ENCODE results near the gene MAP3K8.
A peak's percentile ranks its signal among the peaks of the same experiment; 100 is the strongest.

MAP3K8 gene

DNA sequence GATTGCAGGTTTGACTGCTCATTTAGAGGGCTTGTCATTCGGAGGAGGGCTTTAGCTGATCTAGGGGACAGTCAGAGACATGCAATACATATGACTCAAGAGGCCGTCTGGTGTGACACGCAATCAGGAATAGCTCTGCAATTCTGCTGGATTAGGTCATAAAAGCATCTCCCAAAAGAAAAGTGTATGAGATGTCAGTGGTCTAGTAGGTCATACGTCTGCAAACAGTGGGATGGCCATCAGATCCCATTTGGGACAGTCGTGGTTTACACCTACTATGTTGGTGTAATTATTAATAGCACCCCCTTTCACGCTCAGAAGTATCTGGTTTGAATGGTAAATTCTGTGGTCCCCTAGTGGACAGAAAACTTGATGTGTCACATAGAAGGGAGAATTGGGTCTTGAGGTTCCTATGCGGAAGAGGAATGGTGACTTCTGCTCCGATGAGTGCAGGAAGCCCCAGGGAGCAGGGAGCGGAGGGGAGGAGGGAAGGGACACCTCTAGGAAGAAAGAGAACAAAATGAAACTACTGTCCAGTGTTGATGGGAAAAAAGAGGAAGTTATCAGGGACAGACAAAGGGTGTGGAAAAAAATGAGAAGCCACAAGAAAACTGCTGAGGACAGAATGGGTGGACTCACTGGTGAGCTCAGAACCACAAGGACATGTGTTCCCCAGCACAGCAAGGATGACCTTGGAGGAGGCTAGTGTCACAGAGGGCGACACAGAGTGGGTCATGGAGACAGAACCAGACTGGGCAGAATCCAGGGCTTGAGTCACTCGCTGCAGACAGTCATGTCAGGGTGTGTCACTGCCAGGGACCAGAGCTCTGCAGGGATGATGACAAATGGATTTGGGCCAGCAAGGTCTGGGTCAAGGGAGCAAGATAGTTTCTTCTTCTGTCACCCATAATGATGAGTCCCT lies 59.9 kb downstream of the MAP3K8 start:
- no peak for DNase-seq

DNA sequence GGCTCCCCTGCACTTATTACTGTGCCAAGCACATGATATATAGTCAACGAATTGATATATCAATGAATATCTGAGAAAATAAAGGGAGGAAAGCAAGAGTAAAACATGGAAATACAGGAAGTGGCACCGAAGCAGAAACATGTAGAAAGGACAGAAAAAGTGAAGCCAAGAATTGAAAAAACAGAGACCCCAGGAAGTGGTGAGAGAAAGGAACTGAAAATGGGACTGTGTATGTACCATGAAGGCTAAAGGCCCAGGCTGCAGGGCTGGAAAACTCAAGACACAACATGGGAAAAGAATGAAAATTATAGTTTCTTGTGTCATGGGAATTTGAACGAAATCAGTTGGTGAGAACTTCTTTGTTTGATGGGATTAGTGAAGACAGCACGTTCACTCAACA lies 60.6 kb downstream of the MAP3K8 start:
- DNase-seq, result no peak

DNA sequence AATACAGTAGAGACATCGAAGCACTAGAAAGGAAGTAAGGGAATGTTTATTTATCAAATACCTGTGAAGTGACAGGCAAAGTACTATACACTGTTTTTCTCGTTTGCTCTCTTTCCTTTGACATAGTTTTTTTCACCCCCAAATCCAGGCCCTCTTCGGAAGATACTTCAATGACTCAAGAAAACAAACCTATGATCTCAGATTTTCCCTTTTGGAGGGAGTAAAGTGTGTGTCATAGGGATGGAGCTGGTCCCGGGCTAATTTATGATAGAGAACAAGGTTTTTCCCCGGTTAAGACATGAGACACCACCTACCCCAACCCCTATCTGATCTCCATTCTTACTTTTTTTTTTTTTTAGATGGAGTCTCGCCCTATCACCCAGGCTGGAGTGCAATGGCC lies 61.7 kb downstream of the MAP3K8 start:
- no peak for DNase-seq

DNA sequence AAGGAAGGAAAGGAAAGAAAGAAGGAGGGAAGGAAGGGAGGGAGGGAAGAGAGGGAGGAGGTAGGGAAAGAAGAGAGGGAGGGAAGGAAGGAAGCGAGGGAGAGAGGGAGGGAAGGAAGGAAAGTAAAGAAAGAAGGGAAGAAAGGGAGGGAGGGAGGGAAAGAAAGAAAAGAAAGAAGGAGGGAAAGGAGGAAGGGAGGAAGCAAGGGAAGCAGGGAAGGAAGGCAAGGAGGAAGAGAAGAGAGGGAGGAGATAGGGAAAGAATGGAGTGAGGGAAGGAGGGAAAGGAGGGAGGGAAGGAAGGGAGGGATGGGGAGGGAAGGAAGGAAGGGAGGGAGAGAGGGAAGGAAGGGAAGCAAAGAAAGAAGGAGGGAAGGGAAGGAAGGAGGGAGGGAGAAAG lies 65.8 kb downstream of the MAP3K8 start:
- DNase-seq, result no peak

DNA sequence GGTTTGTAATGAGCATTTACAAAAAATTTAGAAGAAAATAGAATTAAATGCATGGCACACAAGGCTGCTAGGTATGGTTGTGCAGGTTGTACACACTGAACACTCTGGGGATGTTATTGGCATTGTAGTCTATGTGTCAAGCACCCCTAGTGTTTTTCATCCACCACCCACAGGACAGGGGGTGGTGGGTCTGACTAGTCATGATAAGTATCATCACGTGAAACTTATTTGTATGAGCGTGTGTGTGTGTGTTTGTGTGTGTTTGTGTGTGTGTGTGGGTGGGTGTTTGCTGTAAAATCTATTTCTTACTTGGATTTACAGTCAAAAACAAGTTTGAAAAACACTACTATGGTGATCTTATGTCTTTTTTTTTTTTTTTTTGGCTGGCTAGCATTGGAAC lies 66.5 kb downstream of the MAP3K8 start:
- DNase-seq, result no peak

DNA sequence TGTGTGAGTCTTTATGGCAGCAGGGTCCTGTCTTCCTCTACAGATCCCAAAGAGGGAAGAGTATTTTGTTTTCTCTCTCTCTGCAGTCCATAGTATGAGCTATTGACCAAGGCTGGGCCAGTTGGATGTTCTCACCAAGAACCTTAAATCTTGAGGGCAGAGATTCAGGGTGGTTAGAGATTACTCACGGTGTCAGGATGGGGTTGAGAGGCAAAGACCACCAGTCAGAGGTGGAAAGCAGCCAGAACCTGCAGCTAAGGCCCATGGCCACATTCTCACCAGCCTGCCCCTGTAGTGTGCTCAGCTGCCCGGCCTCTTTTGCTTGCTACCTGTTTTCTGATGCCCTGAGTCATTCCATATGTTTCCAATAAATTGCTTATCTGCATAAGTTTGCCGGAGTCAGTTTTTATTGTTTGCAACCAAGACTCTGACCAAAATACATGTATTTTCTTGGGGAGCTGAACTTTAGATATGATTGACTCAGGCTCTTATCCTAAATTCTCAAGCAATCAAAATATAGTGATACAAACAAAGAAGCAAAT lies 67.0 kb downstream of the MAP3K8 start:
- DNase-seq, result no peak

DNA sequence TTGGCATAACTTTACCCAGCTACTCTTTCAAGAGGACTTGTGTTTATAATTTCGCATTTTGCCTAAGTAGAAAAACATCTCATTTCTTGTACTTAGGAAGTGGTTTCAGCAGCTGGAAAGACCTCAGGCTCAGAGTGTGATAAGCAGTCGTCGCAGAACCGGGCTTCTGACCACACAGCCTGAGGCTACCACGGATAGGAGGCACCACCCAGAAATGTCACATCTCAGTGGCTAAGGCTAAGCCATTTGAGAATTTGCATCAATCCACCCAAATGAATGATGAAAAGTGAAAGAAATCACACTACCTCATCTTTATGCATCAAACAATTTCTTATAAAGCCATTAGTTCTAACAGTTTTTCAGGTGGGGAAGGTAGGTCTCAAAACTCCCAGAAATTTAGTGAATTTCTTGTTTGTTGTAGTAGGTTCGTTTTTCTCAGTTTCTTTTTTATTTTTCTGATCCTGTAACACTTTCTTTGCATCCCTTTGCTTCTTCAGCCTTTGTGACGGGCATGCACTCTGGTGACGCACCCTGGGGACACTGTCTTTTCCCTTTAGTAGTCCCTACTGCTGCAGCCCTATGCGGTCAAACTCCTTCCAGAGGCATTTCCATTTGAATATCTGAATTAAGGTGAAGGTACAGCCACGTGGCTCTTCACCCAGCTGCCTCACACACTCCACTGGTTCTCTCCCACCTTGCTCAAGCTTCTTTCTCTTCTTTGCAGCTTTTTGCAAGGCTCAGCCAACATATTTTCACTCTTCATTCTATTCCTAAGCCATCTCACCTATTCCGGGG lies 68.5 kb downstream of the MAP3K8 start:
- DNase-seq, result no peak

DNA sequence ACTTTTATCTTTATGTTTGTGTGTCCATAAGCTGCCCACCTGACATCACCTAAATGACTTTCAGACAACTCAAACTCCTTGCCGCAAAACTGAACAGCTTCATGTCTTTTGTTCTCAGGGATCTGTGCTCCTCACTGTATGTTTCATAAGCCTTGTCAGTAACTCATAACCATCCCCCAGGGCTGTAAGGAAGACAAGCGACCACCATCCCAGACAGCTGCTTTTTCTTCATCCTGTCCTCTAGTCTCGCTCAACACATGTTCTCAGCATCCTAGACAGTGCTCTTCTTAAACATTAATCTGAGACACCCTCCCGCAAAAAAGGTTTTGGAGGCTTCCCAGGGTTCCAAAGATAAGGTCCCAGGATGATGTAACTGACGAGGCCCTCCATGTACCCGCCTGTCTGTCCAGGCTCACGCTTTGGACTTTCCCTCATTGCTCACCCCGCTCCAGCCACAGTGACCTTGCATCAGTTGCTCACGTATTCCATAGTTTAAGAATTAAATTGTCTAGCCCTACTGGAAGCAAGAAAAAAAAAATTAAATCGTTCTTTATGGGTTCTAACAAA lies 69.8 kb downstream of the MAP3K8 start:
- DNase-seq, result no peak

DNA sequence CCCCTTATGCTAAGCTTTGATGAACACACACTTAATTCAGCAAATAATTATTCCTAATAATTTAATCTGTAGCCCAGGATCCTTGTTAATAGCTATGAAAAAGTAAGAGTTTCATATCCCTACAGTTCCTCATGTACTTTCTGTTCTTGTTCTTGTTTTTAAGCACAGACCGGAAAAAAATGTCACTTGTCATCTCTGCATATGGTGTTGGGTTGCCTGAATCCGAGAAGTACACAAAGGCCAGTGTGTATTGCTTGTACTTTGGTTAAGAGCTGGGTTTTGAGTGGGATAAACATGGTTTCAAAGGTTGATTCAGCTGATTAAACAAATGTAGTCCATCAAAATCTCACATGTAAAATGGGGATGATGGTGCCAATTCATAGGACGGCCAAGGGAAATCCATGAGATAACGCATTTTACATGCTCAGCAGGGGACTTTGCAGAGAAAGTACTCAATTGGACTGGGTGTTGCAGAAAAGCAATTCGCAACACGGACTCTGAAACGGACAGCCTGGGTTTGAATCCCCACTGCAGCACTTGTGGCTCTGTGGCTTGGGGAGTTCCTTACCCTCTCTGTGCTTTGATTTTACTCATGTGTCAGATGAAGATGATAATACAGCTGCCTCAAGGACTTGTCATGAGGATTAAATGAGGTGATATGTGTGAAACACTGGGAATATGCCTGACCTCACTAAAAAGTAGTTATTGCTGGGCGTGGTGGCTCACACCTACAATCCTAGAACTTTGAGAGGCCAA lies 71.7 kb downstream of the MAP3K8 start:
- peak; percentile 13 for DNase-seq

DNA sequence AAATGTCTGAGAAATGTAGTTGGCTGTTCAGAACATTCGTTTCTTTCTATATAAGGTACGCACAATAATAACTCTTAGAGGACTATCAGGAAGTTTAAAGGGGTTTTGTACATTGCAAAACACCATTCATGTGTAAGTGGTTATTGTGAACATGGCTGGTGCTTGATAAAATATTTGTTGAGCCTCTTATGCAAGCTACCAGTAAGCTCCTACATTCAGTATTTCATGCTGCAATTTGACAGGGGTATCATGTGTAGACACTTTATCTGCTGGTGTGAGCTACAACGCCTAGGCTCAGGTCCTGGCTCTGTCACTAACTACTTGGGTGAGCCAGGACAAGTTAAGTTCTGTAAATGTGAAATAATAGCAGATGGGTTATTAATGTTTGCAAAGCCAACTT lies 75.5 kb downstream of the MAP3K8 start:
- DNase-seq, result no peak

DNA sequence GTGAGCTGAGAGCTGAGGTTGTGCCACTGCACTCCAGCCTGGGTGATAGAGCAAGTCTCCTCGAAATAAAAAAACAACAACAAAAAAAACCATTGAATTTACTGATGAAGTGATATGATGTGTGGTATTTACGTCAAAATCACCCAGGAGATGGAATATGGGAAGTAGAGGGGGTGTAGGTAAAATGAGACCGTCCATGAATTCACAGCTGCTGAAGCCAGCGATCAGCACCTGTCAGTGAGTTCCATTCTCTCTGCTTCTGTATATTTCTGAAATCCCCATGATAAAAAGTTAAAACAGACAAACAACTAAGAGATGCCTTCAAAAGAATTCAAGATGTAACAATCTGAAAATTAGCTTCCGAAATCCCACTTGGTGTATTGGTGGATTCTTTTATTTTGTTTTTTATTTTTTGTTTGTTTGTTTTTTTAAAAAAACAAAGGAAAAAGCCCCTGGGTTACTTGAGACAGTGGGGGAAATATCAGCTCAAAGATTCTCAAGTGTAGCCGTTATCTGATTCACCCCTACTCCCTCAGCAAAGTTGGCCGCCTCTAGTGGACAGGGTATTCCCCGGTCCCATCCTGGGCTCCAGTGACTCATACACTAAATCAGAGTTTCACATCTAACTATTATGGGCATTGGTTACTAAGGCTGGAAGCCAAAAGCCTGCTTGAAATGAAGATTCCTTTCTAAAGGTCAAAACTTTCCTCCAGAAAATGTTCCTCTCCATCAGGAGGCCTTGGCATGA lies 76.4 kb downstream of the MAP3K8 start:
- no peak for DNase-seq

DNA sequence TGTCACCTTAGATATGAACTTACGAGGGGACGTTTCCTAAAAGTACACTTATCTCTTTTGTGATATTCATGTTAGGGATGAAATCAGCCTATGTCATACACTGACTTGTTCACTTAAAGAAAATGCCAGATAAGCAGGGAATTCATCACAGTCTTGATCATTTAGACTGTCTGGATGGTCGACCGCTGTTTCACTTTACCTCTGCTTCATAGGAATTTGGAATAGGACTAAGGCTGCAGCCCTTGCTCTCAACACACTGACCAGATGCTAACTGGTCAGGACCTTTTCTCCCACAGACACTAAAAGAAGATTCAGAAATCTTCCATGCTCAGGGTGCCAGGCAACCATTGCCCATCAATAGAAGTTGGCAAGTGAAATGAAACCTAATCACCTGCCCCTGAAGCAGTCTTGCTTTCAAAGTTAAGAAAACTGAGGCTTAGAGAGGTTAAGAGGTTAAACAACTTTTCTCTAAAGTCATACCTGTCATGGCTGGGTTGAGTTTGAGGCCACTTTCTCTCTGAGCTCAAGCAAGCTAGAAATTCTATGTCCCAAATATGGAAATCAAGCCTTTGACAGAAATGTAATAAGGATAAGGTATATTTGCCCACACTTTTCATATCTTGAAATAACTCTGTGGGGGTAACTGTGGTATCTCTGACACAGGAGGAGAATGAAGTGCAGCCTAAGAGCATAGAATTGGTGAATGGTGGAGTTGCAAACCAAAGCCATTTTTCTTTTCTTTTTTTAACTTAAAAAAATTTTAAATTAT lies 77.1 kb downstream of the MAP3K8 start:
- DNase-seq, result no peak

All from NCI-H1092 treated with DMSO at 0.1 percent for 48 hours (cell line).